HG03565 (cell line): ENCODE results near the gene RXRA.

Source experiments
- ATAC-seq: cut with Tn5 transposase; IDR thresholded peaks from one replicate; pipeline ENCODE4 v1.9.1; 2021; ENCODE audit warnings: mild to moderate bottlenecking, moderate library complexity; ENCODE audit not compliant: unreplicated experiment

The RXRA gene

GRCh38 chr9:134349936-134350335 lies 23.7 kb downstream of the RXRA start:
- no peak for ATAC-seq

GRCh38 chr9:134350416-134350994 lies 24.2 kb downstream of the RXRA start:
- no peak for ATAC-seq

- ATAC-seq = no peak
Observed at GRCh38 chr9:134351606-134352176, 25.4 kb downstream of the RXRA start.

GRCh38 chr9:134352247-134352933 lies 26.1 kb downstream of the RXRA start:
- no peak for ATAC-seq

- ATAC-seq = no peak
Observed at GRCh38 chr9:134353539-134353938, 27.3 kb downstream of the RXRA start.

- no peak for ATAC-seq
Observed at GRCh38 chr9:134355158-134355557, 28.9 kb downstream of the RXRA start.

GRCh38 chr9:134355561-134356279 lies 29.5 kb downstream of the RXRA start:
- ATAC-seq = no peak

- no peak for ATAC-seq
Observed at GRCh38 chr9:134356496-134357470, 30.5 kb downstream of the RXRA start.

GRCh38 chr9:134357631-134358025 lies 31.4 kb downstream of the RXRA start:
- no peak for ATAC-seq

GRCh38 chr9:134358026-134358661 lies 31.9 kb downstream of the RXRA start:
- ATAC-seq = no peak

- no peak for ATAC-seq
Observed at GRCh38 chr9:134358662-134359319, 32.5 kb downstream of the RXRA start.

GRCh38 chr9:134359493-134360179 lies 33.4 kb downstream of the RXRA start:
- ATAC-seq = no peak

- ATAC-seq = no peak
Observed at GRCh38 chr9:134360180-134360759, 34.0 kb downstream of the RXRA start.

- ATAC-seq = no peak
Observed at GRCh38 chr9:134360897-134361296, 34.6 kb downstream of the RXRA start.

GRCh38 chr9:134361426-134361825 lies 35.2 kb downstream of the RXRA start:
- no peak for ATAC-seq

- ATAC-seq = no peak
Observed at GRCh38 chr9:134361843-134362414, 35.7 kb downstream of the RXRA start.

GRCh38 chr9:134363450-134363849 lies 37.2 kb downstream of the RXRA start:
- ATAC-seq = no peak

- ATAC-seq = no peak
Observed at GRCh38 chr9:134364391-134365114, 38.3 kb downstream of the RXRA start.
